B cell (primary cell): ENCODE measurements around the gene ANAPC5. TPM values are rescaled to one million over a fixed set of nuclear protein-coding genes. Genes with fewer than 3 reads are reported as not detected.

Experiments used
- ATAC-seq: fragments of 200-7000 bp; cut with Tn5 transposase; one replicate; pipeline ENCODE4 v1.10.0; 2021; ENCODE audit warnings: low read depth, mild to moderate bottlenecking, moderate number of reproducible peaks, moderate library complexity
- CTCF ChIA-PET: fragments of 350-600 bp; sonication (Branson Sonifier 250); formaldehyde crosslinking; loops from one replicate; lab custom pipeline; 2021; ENCODE audit warnings: antibody characterized with exemption, inconsistent platforms; lab: Charles Lee
- POLR2A ChIA-PET: fragments of 350-600 bp; sonication (Branson Sonifier 250); formaldehyde crosslinking; loops from one replicate; lab custom pipeline; 2021; ENCODE audit warnings: antibody characterized with exemption; lab: Charles Lee
- DNase-seq: peaks from one replicate; pipeline ENCODE4 v3.0.0; 2013
- H2AFZ ChIP-seq: 2 replicates; pipeline ENCODE4 v1.6.1; 2012; ENCODE audit warnings: mild to moderate bottlenecking, low read depth, low read length; ENCODE audit not compliant: insufficient read depth, poor library complexity, severe bottlenecking
- H3K27ac ChIP-seq, 2 donors: 1 replicate in 1 of 2; 2 replicates in 1 of 2; pipeline ENCODE4 v1.5.1; 2012 to 2013; ENCODE audit warnings: low read length in 2 of 2, mild to moderate bottlenecking in 2 of 2, moderate library complexity in 1 of 2
- H3K27me3 ChIP-seq, 4 experiments: fragments of 200-600 bp in 1 of 4; sonication (generic) in 1 of 4; replicated peaks in 1 of 4; 1 replicate in 2 of 4; 2 replicates in 2 of 4; pipeline versions ENCODE4 v1.6.1 to v1.7.0; 2013 to 2016; ENCODE audit warnings: low read length in 3 of 4, mild to moderate bottlenecking in 2 of 4, mixed read lengths in 1 of 4, moderate library complexity in 1 of 4; ENCODE audit not compliant: insufficient read depth in 4 of 4, control insufficient read depth in 3 of 4; ENCODE audit errors: control extremely low read depth in 1 of 4
- H3K36me3 ChIP-seq, 2 experiments: replicated peaks in 1 of 2; 1 replicate in 1 of 2; 2 replicates in 1 of 2; pipeline versions ENCODE4 v1.6.1 to v1.7.1; 2013; ENCODE audit warnings: low read length in 1 of 2; ENCODE audit not compliant: insufficient read depth in 2 of 2, control insufficient read depth in 1 of 2; ENCODE audit errors: control extremely low read depth in 1 of 2, extremely low read depth in 1 of 2
- H3K4me1 ChIP-seq, 2 donors: fragments of 200-600 bp in 1 of 2; sonication (generic) in 1 of 2; 1 replicate in 1 of 2; 2 replicates in 1 of 2; pipeline versions ENCODE4 v1.5.1 to v1.6.1; 2013 to 2017; ENCODE audit warnings: low read length in 2 of 2; ENCODE audit not compliant: control insufficient read depth in 2 of 2, insufficient read depth in 2 of 2
- H3K4me2 ChIP-seq: replicated peaks from 2 replicates; pipeline ENCODE3; 2012; ENCODE audit warnings: mild to moderate bottlenecking, low read depth, low read length; ENCODE audit not compliant: poor library complexity, severe bottlenecking
- H3K4me3 ChIP-seq, 5 experiments: fragments of 200-600 bp in 1 of 5; sonication (generic) in 1 of 5; 1 replicate in 3 of 5; 2 replicates in 2 of 5; pipeline versions ENCODE4 v1.5.1 to v1.7.0; 2011 to 2016; ENCODE audit warnings: low read length in 4 of 5, mild to moderate bottlenecking in 4 of 5, low read depth in 2 of 5, control low read depth in 1 of 5, moderate library complexity in 1 of 5; ENCODE audit not compliant: insufficient read depth in 1 of 5; ENCODE audit errors: control extremely low read depth in 1 of 5, extremely low read depth in 1 of 5
- H3K79me2 ChIP-seq: fragments of 200-600 bp; sonication (generic); one replicate; pipeline ENCODE4 v1.6.0; 2016; ENCODE audit warnings: low read length; ENCODE audit not compliant: control insufficient read depth, insufficient read depth
- H3K9ac ChIP-seq: fragments of 200-600 bp; sonication (generic); 2 replicates; pipeline ENCODE4 v1.6.1; 2017; ENCODE audit warnings: mild to moderate bottlenecking, low read length, moderate library complexity
- H3K9me3 ChIP-seq, 3 donors: one replicate each; pipeline versions ENCODE4 v1.6.1 to v1.7.1; 2013; ENCODE audit warnings: low read length in 2 of 3; ENCODE audit not compliant: control insufficient read depth in 2 of 3, insufficient read depth in 1 of 3; ENCODE audit errors: control extremely low read depth in 1 of 3
- H4K20me1 ChIP-seq: 2 replicates; pipeline ENCODE4 v1.6.0; 2012; ENCODE audit warnings: mild to moderate bottlenecking, low read length; ENCODE audit not compliant: insufficient read depth, control insufficient read depth, poor library complexity, severe bottlenecking
- H3K27ac Mint-ChIP-seq: one replicate; pipeline ENCODE4 v1.8.0; 2021; ENCODE audit warnings: mixed read lengths
- H3K27me3 Mint-ChIP-seq: one replicate; pipeline ENCODE4 v1.8.0; 2021; ENCODE audit warnings: mixed read lengths
- H3K4me1 Mint-ChIP-seq: one replicate; pipeline ENCODE4 v1.8.0; 2021; ENCODE audit warnings: mixed read lengths
- H3K4me3 Mint-ChIP-seq: one replicate; pipeline ENCODE4 v1.8.0; 2021; ENCODE audit warnings: mixed read lengths
- H3K9me3 Mint-ChIP-seq: one replicate; pipeline ENCODE4 v1.8.0; 2022; ENCODE audit warnings: mixed read lengths; ENCODE audit not compliant: insufficient read depth
- EZH2 ChIP-seq: IDR thresholded peaks from 2 replicates; pipeline ENCODE4 v1.6.1; 2012; ENCODE audit warnings: borderline replicate concordance, low read depth, mild to moderate bottlenecking, moderate library complexity, low read length; ENCODE audit not compliant: insufficient read depth, poor library complexity, severe bottlenecking
- WGBS: methylation state at CpG from one replicate; pipeline ENCODE4 v1.1.5; 2013; ENCODE audit warnings: missing lambda C conversion rate; ENCODE audit not compliant: insufficient coverage; 5-methylcytosine and 5-hydroxymethylcytosine counted together
- intact Hi-C: fragments of 100-400 bp; cut with micrococcal nuclease; formaldehyde crosslinking; loops from one replicate; pipeline ENCODE4 v1.10.0; 2022
- polyA plus RNA-seq: library from polyadenylated mRNA; depleted of rRNA; stranded (reverse); fragments of >200 nt; gene quantifications from 2 replicates; pipeline ENCODE4 v1.2.3, GENCODE V29; 2012
- total RNA-seq, 2 donors: library from RNA; stranded (reverse); fragments of 120-200 nt in 1 of 2; gene quantifications; 1 replicate in 1 of 2; 2 replicates in 1 of 2; pipeline versions ENCODE4 v1.2.3 to v1.2.4, GENCODE V29; 2013 to 2022
- TF ChIP-seq, protein P1 (sequence below): fragments of 200-600 bp; IDR thresholded peaks from one replicate; pipeline ENCODE4 v1.8.0; 2022; ENCODE audit warnings: antibody characterized with exemption, mild to moderate bottlenecking

Gene ANAPC5
- total and polyA plus RNA-seq, 2 donors (not counting 1 experiment from before 2014, with no cell fraction given) = 150 to 171 TPM

DNA sequence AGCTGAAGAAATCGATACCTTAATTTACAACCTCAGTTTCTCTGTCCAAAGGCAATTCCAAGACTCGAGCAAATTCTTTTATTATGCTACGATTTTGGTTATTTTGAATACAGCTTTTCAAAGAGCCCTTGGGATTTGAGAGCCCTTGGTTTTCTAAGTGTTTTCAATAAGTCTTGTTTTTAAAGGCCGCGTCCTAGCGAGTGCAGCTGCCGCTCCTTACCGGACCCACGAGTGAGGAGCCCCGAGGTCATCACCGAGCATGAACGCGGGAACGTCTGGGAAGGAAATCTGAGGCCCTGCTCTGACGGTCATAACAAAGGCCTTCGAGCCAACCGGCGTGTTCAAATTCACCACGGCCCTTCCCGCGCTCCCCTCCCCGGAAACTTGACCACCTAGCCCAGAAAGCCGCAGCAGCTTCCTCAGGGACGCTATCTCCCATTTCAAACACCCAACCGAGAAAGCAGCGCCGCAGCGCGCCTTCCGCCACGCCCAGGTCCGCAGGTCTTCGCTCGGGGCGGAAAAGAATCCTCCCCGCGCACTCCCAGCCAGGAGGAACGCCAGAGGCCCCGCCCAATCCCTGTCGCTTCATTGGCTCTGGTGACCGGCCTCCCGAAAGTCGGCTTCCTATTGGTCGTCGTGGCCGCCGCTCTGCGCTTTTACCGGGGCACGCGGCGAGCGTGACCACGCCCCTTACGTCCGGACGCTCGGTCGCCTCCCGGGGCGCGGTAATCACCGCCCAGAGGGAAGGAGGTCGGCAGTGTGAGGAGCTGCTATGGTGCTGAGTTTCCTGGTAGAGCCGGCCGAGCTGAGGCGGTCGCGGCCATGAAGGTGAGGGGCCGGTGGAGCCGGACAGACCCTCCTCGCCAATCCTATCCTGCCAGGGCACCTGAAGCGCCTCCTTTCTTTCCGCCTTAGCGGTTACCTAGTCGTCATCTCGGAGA, 47.5 kb upstream of the ANAPC5 start, which contains the start of gene RNF34:
TSS of gene RNF34 (plus strand) at position 728 of the 941 bp plus-strand sequence. CDS start at position 823, 95 bp downstream.
- peaks cover 3% of the 10 kb centered on the region for H4K20me1 ChIP-seq
- peaks cover 31% of the 10 kb centered on the region for H3K4me1 Mint-ChIP-seq
- peak; percentile 94 for ATAC-seq
- TF ChIP-seq, protein P1, sequence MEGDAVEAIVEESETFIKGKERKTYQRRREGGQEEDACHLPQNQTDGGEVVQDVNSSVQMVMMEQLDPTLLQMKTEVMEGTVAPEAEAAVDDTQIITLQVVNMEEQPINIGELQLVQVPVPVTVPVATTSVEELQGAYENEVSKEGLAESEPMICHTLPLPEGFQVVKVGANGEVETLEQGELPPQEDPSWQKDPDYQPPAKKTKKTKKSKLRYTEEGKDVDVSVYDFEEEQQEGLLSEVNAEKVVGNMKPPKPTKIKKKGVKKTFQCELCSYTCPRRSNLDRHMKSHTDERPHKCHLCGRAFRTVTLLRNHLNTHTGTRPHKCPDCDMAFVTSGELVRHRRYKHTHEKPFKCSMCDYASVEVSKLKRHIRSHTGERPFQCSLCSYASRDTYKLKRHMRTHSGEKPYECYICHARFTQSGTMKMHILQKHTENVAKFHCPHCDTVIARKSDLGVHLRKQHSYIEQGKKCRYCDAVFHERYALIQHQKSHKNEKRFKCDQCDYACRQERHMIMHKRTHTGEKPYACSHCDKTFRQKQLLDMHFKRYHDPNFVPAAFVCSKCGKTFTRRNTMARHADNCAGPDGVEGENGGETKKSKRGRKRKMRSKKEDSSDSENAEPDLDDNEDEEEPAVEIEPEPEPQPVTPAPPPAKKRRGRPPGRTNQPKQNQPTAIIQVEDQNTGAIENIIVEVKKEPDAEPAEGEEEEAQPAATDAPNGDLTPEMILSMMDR = no peak
- no peak for TF ChIP-seq EZH2
- H3K27ac ChIP-seq = peak within 1 kb of the TSS; percentile 76 to 89
- H3K9me3 ChIP-seq = no peaks in the 10 kb centered on the region
- H3K27me3 Mint-ChIP-seq = no peaks in the 10 kb centered on the region
- H3K27ac Mint-ChIP-seq = peak within 1 kb of the TSS; percentile 99
- H2AFZ ChIP-seq = peak within 1 kb of the TSS; percentile 75
- H3K4me3 ChIP-seq = peak within 1 kb of the TSS; percentile 79 to 96 (median 82)
- H3K79me2 ChIP-seq = peaks cover 52% of the 10 kb centered on the region
- H3K36me3 ChIP-seq = peaks cover 2 to 7% of the 10 kb centered on the region in 2 experiments
- peak within 1 kb of the TSS; percentile 89 for H3K9ac ChIP-seq
- H3K9me3 Mint-ChIP-seq = no peaks in the 10 kb centered on the region
- peak within 1 kb of the TSS; percentile 93 for H3K4me3 Mint-ChIP-seq
- CTCF ChIA-PET = interaction anchor here (0.7 to 1.8 kb wide), 9 partner anchors 11 to 313 kb away, joined by 3 to 5 read pairs (median 4); partner anchors contain the start of genes ANAPC5 and TMEM120B
- POLR2A ChIA-PET = interaction anchor here (0.6 to 2.8 kb wide), 8 partner anchors 8 to 404 kb away, joined by 3 to 17 read pairs (median 4); partner anchors contain the start of gene ANAPC5
- H3K4me1 ChIP-seq = peaks cover 24 to 25% of the 10 kb centered on the region in 2 donors
- intact Hi-C loops = loop anchor here (1.0 to 5.0 kb wide), 5 partner anchors 25 to 1023 kb away; partner anchors contain the start of genes ANAPC5 and CLIP1
- H3K27me3 ChIP-seq = no peaks in the 10 kb centered on the region
- H3K4me2 ChIP-seq = peak within 1 kb of the TSS; percentile 90
- DNase-seq = peak; percentile 99
- under 1% methylated on average over 76 of the region's 77 CpGs for whole genome bisulfite sequencing
